Suprapubic skin (tissue), 4 donors: Measurements from ENCODE around the gene SCD5.

Source experiments
- CTCF ChIP-seq, 2 donors: fragments of 200-600 bp in 1 of 2; fragments of 450-650 bp in 1 of 2; sonication (generic) in 1 of 2; IDR thresholded peaks; one replicate each; pipeline ENCODE4 v1.5.1; 2016 to 2019; ENCODE audit warnings: antibody characterized with exemption in 2 of 2, mild to moderate bottlenecking in 1 of 2, moderate library complexity in 1 of 2
- POLR2A ChIP-seq, 2 donors: fragments of 450-650 bp; IDR thresholded peaks; one replicate each; pipeline ENCODE4 v1.6.1; 2017; ENCODE audit warnings: antibody characterized with exemption in 2 of 2, mild to moderate bottlenecking in 2 of 2, moderate library complexity in 2 of 2
- POLR2AphosphoS5 ChIP-seq, 3 donors: sonication (generic); formaldehyde crosslinking; IDR thresholded peaks; one replicate each; pipeline ENCODE4 v1.6.1; 2017; ENCODE audit warnings: antibody characterized with exemption in 3 of 3

- no peak for TF ChIP-seq CTCF (IDR thresholded peaks at IDR 0.05)
- no peak for TF ChIP-seq POLR2A (IDR thresholded peaks at IDR 0.05)
- TF ChIP-seq POLR2AphosphoS5 (IDR thresholded peaks at IDR 0.05): no peak
These were observed 92.1 kb downstream of the SCD5 start for GRCh38 chr4:82706349-82707000.
